ENCODE data around the gene SPON1.

DNA sequence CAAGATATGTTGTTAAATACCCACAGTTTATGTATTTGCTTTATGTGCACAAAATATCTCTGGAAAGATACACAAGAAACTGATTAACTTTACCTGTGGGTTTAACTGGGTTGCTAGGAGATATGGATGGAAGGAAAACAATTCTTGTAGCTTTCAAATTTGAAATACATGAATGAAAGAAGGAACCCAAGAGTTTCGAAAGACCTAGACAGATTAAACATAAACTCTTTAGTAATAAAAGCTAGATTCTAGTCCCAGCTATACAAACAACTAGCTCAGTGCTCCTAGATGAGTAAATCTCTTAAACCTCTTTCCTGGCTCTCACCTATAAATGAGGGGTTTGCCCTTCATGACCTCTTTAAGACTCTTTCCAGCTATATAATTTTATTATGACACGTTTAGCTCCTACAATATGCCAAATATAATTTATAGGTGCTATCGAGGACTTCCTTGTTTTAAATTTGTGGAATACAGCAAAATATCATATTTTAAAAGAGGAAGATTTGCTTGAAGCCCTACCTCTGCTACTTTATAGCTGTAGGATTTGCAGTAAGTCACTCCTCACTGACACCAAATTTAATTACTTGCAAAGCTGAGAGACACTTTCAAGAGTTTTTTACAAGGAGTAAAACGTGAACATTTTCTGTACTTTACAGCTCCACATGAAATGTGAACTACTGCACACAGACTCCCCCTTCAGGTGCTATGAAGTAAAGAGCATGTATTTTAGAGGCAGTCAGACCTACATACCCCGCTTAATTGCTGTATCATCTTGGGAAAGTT is 345.8 kb downstream of the SPON1 start:
- TF ChIP-seq, protein P1, sequence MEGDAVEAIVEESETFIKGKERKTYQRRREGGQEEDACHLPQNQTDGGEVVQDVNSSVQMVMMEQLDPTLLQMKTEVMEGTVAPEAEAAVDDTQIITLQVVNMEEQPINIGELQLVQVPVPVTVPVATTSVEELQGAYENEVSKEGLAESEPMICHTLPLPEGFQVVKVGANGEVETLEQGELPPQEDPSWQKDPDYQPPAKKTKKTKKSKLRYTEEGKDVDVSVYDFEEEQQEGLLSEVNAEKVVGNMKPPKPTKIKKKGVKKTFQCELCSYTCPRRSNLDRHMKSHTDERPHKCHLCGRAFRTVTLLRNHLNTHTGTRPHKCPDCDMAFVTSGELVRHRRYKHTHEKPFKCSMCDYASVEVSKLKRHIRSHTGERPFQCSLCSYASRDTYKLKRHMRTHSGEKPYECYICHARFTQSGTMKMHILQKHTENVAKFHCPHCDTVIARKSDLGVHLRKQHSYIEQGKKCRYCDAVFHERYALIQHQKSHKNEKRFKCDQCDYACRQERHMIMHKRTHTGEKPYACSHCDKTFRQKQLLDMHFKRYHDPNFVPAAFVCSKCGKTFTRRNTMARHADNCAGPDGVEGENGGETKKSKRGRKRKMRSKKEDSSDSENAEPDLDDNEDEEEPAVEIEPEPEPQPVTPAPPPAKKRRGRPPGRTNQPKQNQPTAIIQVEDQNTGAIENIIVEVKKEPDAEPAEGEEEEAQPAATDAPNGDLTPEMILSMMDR (IDR thresholded peaks at IDR 0.05): peak; percentile 82
- TF ChIP-seq ZFX (IDR thresholded peaks at IDR 0.05; ENCODE audit: borderline replicate concordance): no peak
